ENCODE data around the gene KCTD17.

GRCh38 chr22:37008365-37008764 lies 43.2 kb upstream of the KCTD17 start:
- TF ChIP-seq, protein P1, sequence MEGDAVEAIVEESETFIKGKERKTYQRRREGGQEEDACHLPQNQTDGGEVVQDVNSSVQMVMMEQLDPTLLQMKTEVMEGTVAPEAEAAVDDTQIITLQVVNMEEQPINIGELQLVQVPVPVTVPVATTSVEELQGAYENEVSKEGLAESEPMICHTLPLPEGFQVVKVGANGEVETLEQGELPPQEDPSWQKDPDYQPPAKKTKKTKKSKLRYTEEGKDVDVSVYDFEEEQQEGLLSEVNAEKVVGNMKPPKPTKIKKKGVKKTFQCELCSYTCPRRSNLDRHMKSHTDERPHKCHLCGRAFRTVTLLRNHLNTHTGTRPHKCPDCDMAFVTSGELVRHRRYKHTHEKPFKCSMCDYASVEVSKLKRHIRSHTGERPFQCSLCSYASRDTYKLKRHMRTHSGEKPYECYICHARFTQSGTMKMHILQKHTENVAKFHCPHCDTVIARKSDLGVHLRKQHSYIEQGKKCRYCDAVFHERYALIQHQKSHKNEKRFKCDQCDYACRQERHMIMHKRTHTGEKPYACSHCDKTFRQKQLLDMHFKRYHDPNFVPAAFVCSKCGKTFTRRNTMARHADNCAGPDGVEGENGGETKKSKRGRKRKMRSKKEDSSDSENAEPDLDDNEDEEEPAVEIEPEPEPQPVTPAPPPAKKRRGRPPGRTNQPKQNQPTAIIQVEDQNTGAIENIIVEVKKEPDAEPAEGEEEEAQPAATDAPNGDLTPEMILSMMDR (conservative IDR thresholded peaks at IDR 0.05), result no peak
- no peak for TF ChIP-seq ZFX (IDR thresholded peaks at IDR 0.05)

All from C4-2B (cell line).